HEK293T (cell line): ENCODE results near the gene IRF2.

Experiments used
- CTCF ChIA-PET: fragments of 350-600 bp; formaldehyde crosslinking; extraction: SDS; loops from one replicate; lab custom pipeline; 2021; ENCODE audit warnings: antibody characterized with exemption, inconsistent platforms; lab: Yijun Ruan, JAX
- POLR2A ChIA-PET: fragments of 350-600 bp; formaldehyde crosslinking; extraction: SDS; loops from one replicate; lab custom pipeline; 2020; ENCODE audit warnings: antibody characterized with exemption, inconsistent platforms; lab: Yijun Ruan, JAX
- DNase-seq: peaks from one replicate; pipeline ENCODE4 v3.0.0; 2012; ENCODE audit warnings: mixed read lengths; ENCODE audit errors: extremely low spot score
- ARNT ChIP-seq: fragments of 450-650 bp; IDR thresholded peaks from 2 replicates; pipeline ENCODE4 v1.6.1; 2017; ENCODE audit warnings: mild to moderate bottlenecking
- BHLHE40 ChIP-seq: fragments of 450-650 bp; IDR thresholded peaks from 2 replicates; pipeline ENCODE4 v1.6.1; 2016; ENCODE audit warnings: mild to moderate bottlenecking, moderate library complexity, borderline replicate concordance
- CTBP1 ChIP-seq: fragments of 450-650 bp; IDR thresholded peaks from 2 replicates; pipeline ENCODE4 v1.6.1; 2016; ENCODE audit warnings: borderline replicate concordance
- ELF4 ChIP-seq: fragments of 450-650 bp; IDR thresholded peaks from 2 replicates; pipeline ENCODE4 v1.6.1; 2017; ENCODE audit warnings: antibody characterized with exemption
- FOXA1 ChIP-seq: fragments of 450-650 bp; IDR thresholded peaks from 2 replicates; pipeline ENCODE4 v1.6.1; 2016; ENCODE audit warnings: mild to moderate bottlenecking
- FOXK2 ChIP-seq: fragments of 450-650 bp; IDR thresholded peaks from 2 replicates; pipeline ENCODE4 v1.6.1; 2016; ENCODE audit warnings: mild to moderate bottlenecking
- FOXM1 ChIP-seq: fragments of 450-650 bp; IDR thresholded peaks from 2 replicates; pipeline ENCODE4 v1.6.1; 2017; ENCODE audit warnings: mild to moderate bottlenecking, borderline replicate concordance
- HDGF ChIP-seq: fragments of 450-650 bp; IDR thresholded peaks from 2 replicates; pipeline ENCODE4 v1.6.1; 2017; ENCODE audit warnings: antibody characterized with exemption, borderline replicate concordance
- L3MBTL2 ChIP-seq: fragments of 450-650 bp; conservative IDR thresholded peaks from 2 replicates; pipeline ENCODE4 v1.6.1; 2016; ENCODE audit warnings: mild to moderate bottlenecking
- LEF1 ChIP-seq: fragments of 450-650 bp; IDR thresholded peaks from 2 replicates; pipeline ENCODE4 v1.6.1; 2017; ENCODE audit warnings: mild to moderate bottlenecking, borderline replicate concordance
- NFRKB ChIP-seq: fragments of 450-650 bp; IDR thresholded peaks from 2 replicates; pipeline ENCODE4 v1.6.1; 2016; ENCODE audit warnings: mild to moderate bottlenecking, moderate library complexity
- PKNOX1 ChIP-seq: fragments of 450-650 bp; IDR thresholded peaks from 2 replicates; pipeline ENCODE4 v1.6.1; 2016
- SP1 ChIP-seq: fragments of 450-650 bp; IDR thresholded peaks from 2 replicates; pipeline ENCODE4 v1.6.1; 2017
- SUZ12 ChIP-seq: fragments of 450-650 bp; IDR thresholded peaks from 2 replicates; pipeline ENCODE4 v1.6.1; 2016; ENCODE audit warnings: mild to moderate bottlenecking
- TARDBP ChIP-seq: fragments of 450-650 bp; IDR thresholded peaks from 2 replicates; pipeline ENCODE4 v1.6.1; 2016
- ZNF384 ChIP-seq: fragments of 450-650 bp; IDR thresholded peaks from 2 replicates; pipeline ENCODE4 v1.6.1; 2016

Gene IRF2

GRCh38 chr4:184402740-184403383 lies 71.5 kb downstream of the IRF2 start:
- no peak for DNase-seq
- TF ChIP-seq HDGF (no peak), ARNT (no peak), FOXA1 (no peak), SP1 (no peak), SUZ12 (no peak), CTBP1 (no peak), ZNF384 (no peak), NFRKB (no peak), FOXM1 (no peak), LEF1 (no peak), ELF4 (no peak), FOXK2 (no peak), BHLHE40 (no peak), PKNOX1 (no peak), L3MBTL2 (no peak), TARDBP (no peak)
- CTCF ChIA-PET: no interaction called here
- POLR2A ChIA-PET: no interaction called here

GRCh38 chr4:184402239-184402638 lies 72.1 kb downstream of the IRF2 start:
- ChIA-PET POLR2A (no interaction called here), CTCF (no interaction called here)
- no peak for TF ChIP-seq SP1
- no peak for TF ChIP-seq CTBP1
- TF ChIP-seq NFRKB: no peak
- TF ChIP-seq ARNT: no peak
- TF ChIP-seq TARDBP: no peak
- TF ChIP-seq FOXA1: no peak
- no peak for TF ChIP-seq ELF4
- no peak for TF ChIP-seq L3MBTL2
- TF ChIP-seq FOXM1: no peak
- TF ChIP-seq LEF1: no peak
- no peak for TF ChIP-seq ZNF384
- TF ChIP-seq HDGF: no peak
- TF ChIP-seq BHLHE40: no peak
- no peak for TF ChIP-seq FOXK2
- no peak for DNase-seq

- no peak for DNase-seq
- CTCF ChIA-PET: no interaction called here
- TF ChIP-seq ZNF384 (no peak), FOXM1 (no peak), CTBP1 (no peak), ELF4 (no peak), PKNOX1 (no peak), FOXA1 (no peak), HDGF (no peak), SUZ12 (no peak), TARDBP (no peak), FOXK2 (no peak), NFRKB (no peak), ARNT (no peak)
- POLR2A ChIA-PET: no interaction called here
Measured at GRCh38 chr4:184401397-184402171, 72.8 kb downstream of the IRF2 start.

GRCh38 chr4:184400891-184401290 lies 73.5 kb downstream of the IRF2 start:
- ChIA-PET CTCF (no interaction called here), POLR2A (interaction anchor here (0.7 kb wide), 1 partner anchor 31 kb away, joined by 3 read pairs; no protein-coding TSS in a partner anchor)
- TF ChIP-seq ARNT (no peak), BHLHE40 (no peak), ZNF384 (no peak), TARDBP (no peak), L3MBTL2 (no peak), NFRKB (no peak), HDGF (no peak), SUZ12 (no peak), SP1 (no peak), CTBP1 (no peak), LEF1 (no peak), FOXM1 (no peak), FOXK2 (no peak), FOXA1 (no peak)
- DNase-seq: no peak

GRCh38 chr4:184400375-184400870 lies 73.9 kb downstream of the IRF2 start:
- TF ChIP-seq TARDBP (no peak), SUZ12 (no peak), FOXM1 (no peak), L3MBTL2 (no peak), FOXK2 (no peak), CTBP1 (no peak), FOXA1 (no peak), SP1 (no peak), NFRKB (no peak), ZNF384 (no peak), BHLHE40 (no peak), PKNOX1 (no peak), ELF4 (no peak), ARNT (no peak), LEF1 (no peak), HDGF (no peak)
- POLR2A ChIA-PET: interaction anchor here (0.7 kb wide), 1 partner anchor 32 kb away, joined by 3 read pairs; no protein-coding TSS in a partner anchor
- CTCF ChIA-PET: no interaction called here
- DNase-seq: no peak
